NCI-H510A (cell line): ENCODE measurements around the gene ATP6V0B.
A peak's percentile ranks its signal among the peaks of the same experiment; 100 is the strongest.

ENCODE experiments used
- DNase-seq: peaks from one replicate; lab custom pipeline; 2025; lab: John Stamatoyannopoulos, UW

The ATP6V0B gene

GRCh38 chr1:43946236-43947060 is 28.3 kb upstream of the ATP6V0B start, which contains the start of gene IPO13:
IPO13 (plus strand) TSS chr1:43946950; CDS start chr1:43947601, 651 bp downstream.
- DNase-seq = peak; percentile 100

GRCh38 chr1:43947061-43947873 is 27.5 kb upstream of the ATP6V0B start:
- no peak for DNase-seq

GRCh38 chr1:43947874-43948437 is 26.8 kb upstream of the ATP6V0B start:
- no peak for DNase-seq

- peak; percentile 98 for DNase-seq
Measured at GRCh38 chr1:43949678-43950077, 25.1 kb upstream of the ATP6V0B start.

- no peak for DNase-seq
Measured at GRCh38 chr1:43951021-43951985, 23.5 kb upstream of the ATP6V0B start.

GRCh38 chr1:43952731-43953346 is 21.9 kb upstream of the ATP6V0B start:
- peak; percentile 94 for DNase-seq

- DNase-seq = peak; percentile 51
Measured at GRCh38 chr1:43953361-43953760, 21.4 kb upstream of the ATP6V0B start.

GRCh38 chr1:43954036-43954435 is 20.7 kb upstream of the ATP6V0B start:
- no peak for DNase-seq

- no peak for DNase-seq
Measured at GRCh38 chr1:43956234-43956633, 18.5 kb upstream of the ATP6V0B start.

GRCh38 chr1:43957407-43958040 is 17.2 kb upstream of the ATP6V0B start:
- DNase-seq = no peak

- no peak for DNase-seq
Measured at GRCh38 chr1:43958351-43959255, 16.2 kb upstream of the ATP6V0B start.

- no peak for DNase-seq
Measured at GRCh38 chr1:43960798-43961197, 14.0 kb upstream of the ATP6V0B start.

- DNase-seq = no peak
Measured at GRCh38 chr1:43961692-43962091, 13.1 kb upstream of the ATP6V0B start.

GRCh38 chr1:43962324-43962723 is 12.4 kb upstream of the ATP6V0B start:
- DNase-seq = no peak

- no peak for DNase-seq
Measured at GRCh38 chr1:43963006-43963405, 11.8 kb upstream of the ATP6V0B start.

- no peak for DNase-seq
Measured at GRCh38 chr1:43963890-43964289, 10.9 kb upstream of the ATP6V0B start.

- DNase-seq = no peak
Measured at GRCh38 chr1:43965316-43965715, 9.4 kb upstream of the ATP6V0B start.

GRCh38 chr1:43968348-43968948 is 6.3 kb upstream of the ATP6V0B start:
- no peak for DNase-seq

GRCh38 chr1:43969416-43969745 is 5.4 kb upstream of the ATP6V0B start:
- no peak for DNase-seq
